AG20443 (cell line): Measurements from ENCODE around the gene SRSF7.

ENCODE experiments used
- DNase-seq: peaks from one replicate; pipeline ENCODE4 v3.0.0; 2012; ENCODE audit warnings: low spot score, mixed read lengths

Gene SRSF7

GRCh38 chr2:38700881-38701458, 50.2 kb downstream of the SRSF7 start:
- no peak for DNase-seq

GRCh38 chr2:38700113-38700785, 50.9 kb downstream of the SRSF7 start:
- DNase-seq = no peak

GRCh38 chr2:38698467-38699003, 52.6 kb downstream of the SRSF7 start:
- no peak for DNase-seq

GRCh38 chr2:38697116-38697840, 53.9 kb downstream of the SRSF7 start:
- no peak for DNase-seq
